ENCODE measurements around the gene UNC5CL. TPM values are rescaled to one million over a fixed set of nuclear protein-coding genes. Genes with fewer than 3 reads are reported as not detected.

The UNC5CL gene
- total and polyA plus RNA-seq, 2 of the 8 experiments (the other 6 are each of a cell fraction or from before 2014, with no cell fraction given), result 1.3 to 1.7 TPM

GRCh38 chr6:41000248-41000647, 38.8 kb downstream of the UNC5CL start (continued):
- TF ChIP-seq CHD7 (IDR thresholded peaks at IDR 0.05; ENCODE audit: insufficient replicate concordance, low read length) (no peak), RBBP5 (IDR thresholded peaks at IDR 0.05; ENCODE audit: borderline replicate concordance, low read depth, low read length) (no peak), BRCA1 (IDR thresholded peaks at IDR 0.05; ENCODE audit: low read depth, low read length) (no peak)

All from H1 (cell line).